ENCODE results near the gene OBSL1.

GRCh38 chr2:219506802-219507526, 64.4 kb downstream of the OBSL1 start:
- TF ChIP-seq POLR2A (IDR thresholded peaks at IDR 0.05): no peak
- TF ChIP-seq, protein P1, sequence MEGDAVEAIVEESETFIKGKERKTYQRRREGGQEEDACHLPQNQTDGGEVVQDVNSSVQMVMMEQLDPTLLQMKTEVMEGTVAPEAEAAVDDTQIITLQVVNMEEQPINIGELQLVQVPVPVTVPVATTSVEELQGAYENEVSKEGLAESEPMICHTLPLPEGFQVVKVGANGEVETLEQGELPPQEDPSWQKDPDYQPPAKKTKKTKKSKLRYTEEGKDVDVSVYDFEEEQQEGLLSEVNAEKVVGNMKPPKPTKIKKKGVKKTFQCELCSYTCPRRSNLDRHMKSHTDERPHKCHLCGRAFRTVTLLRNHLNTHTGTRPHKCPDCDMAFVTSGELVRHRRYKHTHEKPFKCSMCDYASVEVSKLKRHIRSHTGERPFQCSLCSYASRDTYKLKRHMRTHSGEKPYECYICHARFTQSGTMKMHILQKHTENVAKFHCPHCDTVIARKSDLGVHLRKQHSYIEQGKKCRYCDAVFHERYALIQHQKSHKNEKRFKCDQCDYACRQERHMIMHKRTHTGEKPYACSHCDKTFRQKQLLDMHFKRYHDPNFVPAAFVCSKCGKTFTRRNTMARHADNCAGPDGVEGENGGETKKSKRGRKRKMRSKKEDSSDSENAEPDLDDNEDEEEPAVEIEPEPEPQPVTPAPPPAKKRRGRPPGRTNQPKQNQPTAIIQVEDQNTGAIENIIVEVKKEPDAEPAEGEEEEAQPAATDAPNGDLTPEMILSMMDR (IDR thresholded peaks at IDR 0.05): no peak
